NCI-H2081 treated with DMSO at 0.1 percent for 48 hours (cell line): Measurements from ENCODE around the gene MTFMT.

Experiments used
- DNase-seq: peaks from one replicate; lab custom pipeline; 2025; lab: John Stamatoyannopoulos, UW

Gene MTFMT

GRCh38 chr15:64987136-64987535 lies 42.3 kb downstream of the MTFMT start:
- no peak for DNase-seq

GRCh38 chr15:64985366-64986033 lies 43.9 kb downstream of the MTFMT start:
- no peak for DNase-seq

GRCh38 chr15:64982472-64982871 lies 47.0 kb downstream of the MTFMT start:
- DNase-seq = no peak

GRCh38 chr15:64981812-64982431 lies 47.5 kb downstream of the MTFMT start:
- no peak for DNase-seq

GRCh38 chr15:64979252-64979710 lies 50.2 kb downstream of the MTFMT start:
- DNase-seq = no peak

- DNase-seq = no peak
These were observed 54.0 kb downstream of the MTFMT start for GRCh38 chr15:64975390-64975789.

GRCh38 chr15:64970698-64971097 lies 58.7 kb downstream of the MTFMT start:
- no peak for DNase-seq

GRCh38 chr15:64969401-64969800 lies 60.0 kb downstream of the MTFMT start:
- no peak for DNase-seq

GRCh38 chr15:64961013-64961412 lies 68.4 kb downstream of the MTFMT start:
- no peak for DNase-seq

- no peak for DNase-seq
These were observed 69.3 kb downstream of the MTFMT start for GRCh38 chr15:64960153-64960552.

- DNase-seq = no peak
These were observed 70.3 kb downstream of the MTFMT start for GRCh38 chr15:64959128-64959527.

- DNase-seq = no peak
These were observed 75.0 kb downstream of the MTFMT start for GRCh38 chr15:64954395-64954794.

- DNase-seq = no peak
These were observed 77.5 kb downstream of the MTFMT start for GRCh38 chr15:64951777-64952418.
